HG03159 (cell line): ENCODE measurements around the gene TRPV4.

ENCODE experiments used
- ATAC-seq: cut with Tn5 transposase; IDR thresholded peaks from one replicate; pipeline ENCODE4 v1.9.1; 2021; ENCODE audit warnings: mild to moderate bottlenecking, moderate library complexity; ENCODE audit not compliant: unreplicated experiment

TRPV4 gene

GRCh38 chr12:109741970-109742703 lies 91.1 kb downstream of the TRPV4 start:
- no peak for ATAC-seq

- ATAC-seq, result no peak
Observed at GRCh38 chr12:109741286-109741969, 91.8 kb downstream of the TRPV4 start.

- no peak for ATAC-seq
Observed at GRCh38 chr12:109740694-109741245, 92.4 kb downstream of the TRPV4 start.

GRCh38 chr12:109739747-109740693 lies 93.2 kb downstream of the TRPV4 start:
- ATAC-seq, result no peak

- ATAC-seq, result no peak
Observed at GRCh38 chr12:109738878-109739665, 94.1 kb downstream of the TRPV4 start.

GRCh38 chr12:109738209-109738608 lies 95.0 kb downstream of the TRPV4 start:
- no peak for ATAC-seq

- ATAC-seq, result no peak
Observed at GRCh38 chr12:109737631-109738030, 95.6 kb downstream of the TRPV4 start.

- no peak for ATAC-seq
Observed at GRCh38 chr12:109737126-109737525, 96.1 kb downstream of the TRPV4 start.

GRCh38 chr12:109736552-109737108 lies 96.6 kb downstream of the TRPV4 start:
- ATAC-seq, result no peak

GRCh38 chr12:109735825-109736551 lies 97.2 kb downstream of the TRPV4 start:
- no peak for ATAC-seq

- no peak for ATAC-seq
Observed at GRCh38 chr12:109735051-109735521, 98.1 kb downstream of the TRPV4 start.

- ATAC-seq, result no peak
Observed at GRCh38 chr12:109734219-109735000, 98.8 kb downstream of the TRPV4 start.
